Muscle layer of duodenum (tissue), 2 donors: ENCODE results near the gene SLC25A1.
A peak's percentile ranks its signal among the peaks of the same experiment; 100 is the strongest.

Source experiments
- H3K27ac ChIP-seq: one replicate; pipeline ENCODE4 v1.7.0; 2013; ENCODE audit warnings: mild to moderate bottlenecking, low read length
- H3K27me3 ChIP-seq: one replicate; pipeline ENCODE4 v1.7.0; 2013; ENCODE audit warnings: low read depth, mild to moderate bottlenecking, control low read depth, low read length
- H3K36me3 ChIP-seq, 2 donors: one replicate each; pipeline ENCODE4 v1.7.0; 2013; ENCODE audit warnings: low read length in 2 of 2, control low read depth in 1 of 2, mild to moderate bottlenecking in 1 of 2; ENCODE audit not compliant: insufficient read depth in 2 of 2, control insufficient read depth in 1 of 2
- H3K4me1 ChIP-seq, 2 donors: one replicate each; pipeline ENCODE4 v1.7.0; 2013; ENCODE audit warnings: low read length in 2 of 2, mild to moderate bottlenecking in 2 of 2, control low read depth in 1 of 2, moderate library complexity in 1 of 2; ENCODE audit not compliant: insufficient read depth in 2 of 2, control insufficient read depth in 1 of 2
- H3K4me3 ChIP-seq, 2 donors: one replicate each; pipeline ENCODE4 v1.7.0; 2013; ENCODE audit warnings: low read length in 2 of 2, low read depth in 1 of 2, mild to moderate bottlenecking in 1 of 2
- H3K9me3 ChIP-seq, 2 donors: one replicate each; pipeline ENCODE4 v1.7.0; 2013; ENCODE audit warnings: low read length in 2 of 2, control low read depth in 1 of 2, mild to moderate bottlenecking in 1 of 2; ENCODE audit not compliant: control insufficient read depth in 1 of 2
- donor health status: healthy.

The SLC25A1 gene

GRCh38 chr22:19178065-19178656, 375 bp downstream of the SLC25A1 start:
- Histone ChIP-seq H3K27ac (no peak overlapping the region), H3K4me3 (peak overlapping the region; percentile 30 to 80), H3K36me3 (no peaks in the 10 kb centered on the region), H3K9me3 (no peaks in the 10 kb centered on the region), H3K4me1 (peaks cover 3 to 46% of the 10 kb centered on the region in 2 donors), H3K27me3 (no peaks in the 10 kb centered on the region)

GRCh38 chr22:19177164-19178064, 1.1 kb downstream of the SLC25A1 start:
- Histone ChIP-seq H3K27me3 (no peaks in the 10 kb centered on the region), H3K4me3 (peak overlapping the region; percentile 30 to 80), H3K4me1 (peaks cover 6 to 54% of the 10 kb centered on the region in 2 donors), H3K27ac (no peak overlapping the region), H3K36me3 (no peaks in the 10 kb centered on the region), H3K9me3 (no peaks in the 10 kb centered on the region)

GRCh38 chr22:19176732-19177131, 1.8 kb downstream of the SLC25A1 start:
- H3K36me3 ChIP-seq, result no peaks in the 10 kb centered on the region
- no peaks in the 10 kb centered on the region for H3K9me3 ChIP-seq
- no peak overlapping the region for H3K4me3 ChIP-seq
- H3K27me3 ChIP-seq, result no peaks in the 10 kb centered on the region
- no peak overlapping the region for H3K27ac ChIP-seq
- H3K4me1 ChIP-seq, result peaks cover 9 to 59% of the 10 kb centered on the region in 2 donors

GRCh38 chr22:19176175-19176643, 2.3 kb downstream of the SLC25A1 start:
- no peak overlapping the region for H3K27ac ChIP-seq
- no peak overlapping the region for H3K4me3 ChIP-seq
- H3K36me3 ChIP-seq, result no peaks in the 10 kb centered on the region
- no peaks in the 10 kb centered on the region for H3K27me3 ChIP-seq
- no peaks in the 10 kb centered on the region for H3K9me3 ChIP-seq
- peaks cover 9 to 59% of the 10 kb centered on the region in 2 donors for H3K4me1 ChIP-seq

GRCh38 chr22:19175602-19176174, 2.8 kb downstream of the SLC25A1 start:
- no peaks in the 10 kb centered on the region for H3K27me3 ChIP-seq
- peaks cover 9 to 63% of the 10 kb centered on the region in 2 donors for H3K4me1 ChIP-seq
- H3K27ac ChIP-seq, result no peak overlapping the region
- no peaks in the 10 kb centered on the region for H3K36me3 ChIP-seq
- no peak overlapping the region for H3K4me3 ChIP-seq
- no peaks in the 10 kb centered on the region for H3K9me3 ChIP-seq

GRCh38 chr22:19175026-19175601, 3.4 kb downstream of the SLC25A1 start:
- Histone ChIP-seq H3K27me3 (no peaks in the 10 kb centered on the region), H3K4me3 (no peak overlapping the region), H3K9me3 (no peaks in the 10 kb centered on the region), H3K4me1 (peaks cover 13 to 67% of the 10 kb centered on the region in 2 donors), H3K27ac (no peak overlapping the region), H3K36me3 (no peaks in the 10 kb centered on the region)

GRCh38 chr22:19174106-19175025, 4.2 kb downstream of the SLC25A1 start:
- Histone ChIP-seq H3K27me3 (peaks cover 4% of the 10 kb centered on the region), H3K36me3 (no peaks in the 10 kb centered on the region), H3K27ac (no peak overlapping the region), H3K4me1 (peaks cover 10 to 62% of the 10 kb centered on the region in 2 donors), H3K4me3 (no peak overlapping the region), H3K9me3 (no peaks in the 10 kb centered on the region)

- Histone ChIP-seq H3K9me3 (no peaks in the 10 kb centered on the region), H3K4me1 (peaks cover 10 to 58% of the 10 kb centered on the region in 2 donors), H3K27ac (no peak overlapping the region), H3K27me3 (peaks cover 15% of the 10 kb centered on the region), H3K4me3 (peak overlapping the region in 1 of 2 donors; percentile 63), H3K36me3 (no peaks in the 10 kb centered on the region)
Measured at GRCh38 chr22:19173047-19174035, 5.2 kb downstream of the SLC25A1 start.

- H3K27ac ChIP-seq, result peak overlapping the region; percentile 78
- no peaks in the 10 kb centered on the region for H3K9me3 ChIP-seq
- H3K27me3 ChIP-seq, result peaks cover 24% of the 10 kb centered on the region
Measured at GRCh38 chr22:19172213-19173046, 6.1 kb downstream of the SLC25A1 start.

More at GRCh38 chr22:19172213-19173046, 6.1 kb downstream of the SLC25A1 start:
- Histone ChIP-seq H3K4me3 (peak overlapping the region; percentile 63 to 76), H3K36me3 (no peaks in the 10 kb centered on the region), H3K4me1 (peaks cover 10 to 54% of the 10 kb centered on the region in 2 donors)
